SKM-1 (cell line): ENCODE data around the gene NT5DC1.
A peak's percentile ranks its signal among the peaks of the same experiment; 100 is the strongest.

Experiments
- DNase-seq: peaks from one replicate; lab custom pipeline; 2025; ENCODE audit not compliant: unreplicated experiment; lab: John Stamatoyannopoulos, UW

The NT5DC1 gene

DNA sequence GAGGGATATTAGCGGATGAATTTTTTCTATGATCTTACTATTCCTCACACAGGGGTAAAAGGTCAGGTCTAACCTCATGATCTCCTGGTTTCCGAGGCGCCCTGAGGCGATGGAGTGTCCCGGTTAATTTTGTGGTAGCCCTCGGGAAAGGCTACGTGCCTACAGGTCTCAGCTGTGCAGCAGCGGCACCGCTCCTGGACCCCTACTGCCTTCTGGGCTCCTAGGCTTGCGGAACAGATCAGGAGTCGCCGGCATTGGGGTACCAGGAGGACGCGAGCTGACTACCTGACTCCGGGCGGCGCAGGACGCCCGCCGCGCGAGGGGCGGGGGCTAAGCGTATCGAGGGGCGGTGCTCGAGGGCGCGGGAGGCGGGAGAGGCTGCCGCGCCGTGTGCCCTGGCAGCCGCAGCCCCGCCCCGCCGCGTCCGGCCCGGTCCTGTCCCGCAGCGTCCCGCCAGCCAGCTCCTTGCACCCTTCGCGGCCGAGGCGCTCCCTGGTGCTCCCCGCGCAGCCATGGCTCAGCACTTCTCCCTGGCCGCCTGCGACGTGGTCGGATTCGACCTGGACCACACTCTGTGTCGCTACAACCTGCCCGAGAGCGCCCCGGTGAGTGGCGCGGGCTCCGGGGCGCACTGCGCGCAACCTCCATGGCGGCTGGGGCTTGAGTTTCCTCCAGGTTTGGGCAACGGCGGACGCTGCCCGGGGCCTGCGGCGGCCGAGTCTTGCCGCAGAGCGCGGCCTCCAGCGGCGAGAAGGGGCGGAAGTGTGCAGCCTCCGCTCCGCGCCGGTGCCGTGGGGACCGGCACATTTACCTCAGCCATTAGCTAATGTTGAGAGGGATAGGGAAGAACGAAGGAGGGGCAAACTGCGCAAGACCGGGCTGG, at the start of gene NT5DC1:
TSS of gene NT5DC1 (plus strand) at position 435 of the 883 bp plus-strand sequence. CDS start at position 513, 78 bp downstream.
- peak; percentile 74 for DNase-seq

DNA sequence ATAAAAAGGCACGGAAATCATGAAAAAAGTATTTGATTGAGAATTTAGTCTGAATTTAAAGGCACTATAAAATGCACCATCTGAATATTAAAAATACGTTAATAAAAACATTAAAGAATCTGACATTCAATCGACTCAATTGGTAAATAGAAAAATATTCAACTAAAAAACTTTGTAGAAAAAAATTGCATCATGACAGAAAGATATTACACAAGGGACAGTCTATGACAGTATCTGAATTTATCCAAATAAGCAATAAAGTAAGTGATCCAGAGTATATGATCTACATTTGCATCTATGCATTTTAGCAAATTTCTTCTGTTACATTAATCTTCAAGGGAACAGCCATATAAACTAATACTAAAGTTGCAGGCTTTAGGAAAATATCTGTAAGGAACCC, 49.4 kb upstream of the NT5DC1 start:
- DNase-seq = no peak

DNA sequence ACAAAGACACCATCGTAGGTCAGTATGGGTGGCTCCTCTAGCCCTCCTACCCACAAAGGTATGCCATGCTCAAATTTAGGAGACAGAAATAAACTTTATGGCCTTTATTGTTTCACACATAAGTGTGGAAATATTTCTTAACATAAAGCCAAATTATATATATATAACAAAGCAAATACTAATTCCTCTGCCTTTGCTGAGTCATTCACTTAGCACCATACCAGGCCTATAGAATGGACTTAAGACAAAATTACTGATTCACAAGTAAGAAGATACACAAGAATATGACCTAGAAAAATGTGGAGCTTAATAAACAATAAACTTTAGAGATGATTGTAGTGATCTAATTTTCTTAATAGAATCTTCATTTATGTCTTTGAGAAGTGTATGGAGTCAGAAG, 45.1 kb upstream of the NT5DC1 start:
- no peak for DNase-seq

DNA sequence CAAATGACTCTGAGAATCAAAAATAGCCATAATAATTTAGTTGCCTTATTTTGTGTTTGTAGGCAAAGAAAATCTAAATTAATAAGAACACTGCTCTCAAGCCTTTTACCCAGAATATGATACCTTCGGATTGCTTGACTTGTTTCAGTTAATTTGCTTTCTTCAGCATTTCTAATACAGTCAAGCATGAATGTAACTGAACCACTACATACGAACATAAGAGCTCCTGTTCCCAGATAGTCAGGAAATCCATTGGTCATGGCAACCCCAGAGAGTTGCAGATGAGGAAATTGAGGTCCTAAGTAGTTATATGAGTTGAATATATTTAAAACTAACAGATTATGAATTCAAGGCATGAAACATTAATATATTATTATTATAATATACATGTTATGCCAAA, 42.9 kb upstream of the NT5DC1 start:
- no peak for DNase-seq

DNA sequence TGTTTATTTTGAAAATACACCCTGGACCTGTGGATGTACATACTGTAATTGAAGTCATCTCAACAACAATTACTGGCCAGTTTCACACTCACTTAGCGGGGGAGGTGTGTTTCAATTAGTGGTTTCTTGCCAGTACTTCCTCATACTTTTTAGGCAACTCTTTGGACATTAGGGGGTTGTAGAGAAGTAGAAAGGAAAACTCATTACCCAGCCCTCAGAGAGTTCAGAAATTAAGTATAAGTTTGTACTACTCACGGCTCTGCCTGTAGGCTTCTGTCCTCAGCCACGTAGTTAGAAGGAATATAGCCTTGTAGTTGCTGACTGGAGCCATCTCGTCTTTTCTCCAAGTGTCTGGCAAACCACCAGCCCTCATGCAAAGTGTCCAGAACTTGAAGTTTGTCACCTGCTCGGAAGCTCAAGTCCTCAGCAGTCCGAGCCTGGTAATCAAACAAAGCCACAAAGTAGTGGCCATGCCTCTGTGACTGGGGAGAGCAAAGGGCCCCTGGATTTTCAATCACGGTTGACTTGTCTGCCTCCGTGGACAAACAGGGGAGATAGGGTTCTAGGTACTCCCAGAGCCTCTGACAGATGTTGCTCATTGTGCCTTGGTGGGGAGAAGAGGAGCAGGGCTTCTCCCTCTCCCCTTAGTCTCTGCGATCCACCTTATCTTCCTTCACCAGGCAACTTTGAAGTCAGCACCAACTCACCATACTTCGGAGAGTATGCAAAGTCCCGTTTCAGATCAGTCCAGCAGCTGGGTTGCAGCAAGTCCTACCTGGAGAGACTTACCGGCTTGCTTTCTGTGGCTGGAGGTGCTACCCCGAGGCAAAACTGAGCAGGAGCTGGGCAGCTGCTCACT, 40.7 kb upstream of the NT5DC1 start:
- DNase-seq = peak; percentile 21

DNA sequence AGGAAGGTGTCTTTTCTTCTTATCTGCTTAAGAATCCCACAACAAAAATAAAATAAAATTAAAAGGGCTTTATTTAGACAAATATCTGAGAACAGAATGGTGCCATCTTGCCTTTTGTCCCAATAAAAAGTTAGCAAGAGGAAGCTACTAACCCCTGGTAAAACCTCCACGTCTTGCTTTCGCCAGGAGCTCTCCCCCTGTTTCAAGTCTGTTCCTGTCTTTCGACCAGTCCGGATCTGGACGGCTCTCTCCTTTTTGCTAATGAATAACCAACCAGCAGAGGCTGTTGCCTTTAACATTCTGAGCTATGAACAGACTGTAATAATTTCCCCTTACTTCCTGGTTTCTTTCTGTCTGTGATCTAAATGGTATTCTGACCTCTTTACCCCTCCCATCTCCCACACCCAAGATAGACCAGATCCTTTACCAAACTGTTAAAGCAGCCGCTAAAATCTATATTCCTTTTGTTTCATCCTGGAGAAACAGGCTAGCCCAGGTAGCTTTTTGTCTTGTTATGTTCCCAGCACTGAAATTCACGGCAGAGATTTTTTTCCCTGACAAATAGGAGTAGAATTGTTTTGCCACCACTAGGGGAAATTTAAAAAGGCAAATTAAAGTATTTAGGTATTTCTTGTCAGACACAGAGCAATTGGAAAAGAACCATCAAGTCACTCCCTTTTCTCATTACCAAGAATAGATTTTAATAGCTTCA, 39.9 kb upstream of the NT5DC1 start, which contains the start of gene FRK:
TSS of gene FRK (minus strand) at position 320 of the 712 bp plus-strand sequence. CDS start 580 bp downstream, outside the sequence.
- no peak for DNase-seq

DNA sequence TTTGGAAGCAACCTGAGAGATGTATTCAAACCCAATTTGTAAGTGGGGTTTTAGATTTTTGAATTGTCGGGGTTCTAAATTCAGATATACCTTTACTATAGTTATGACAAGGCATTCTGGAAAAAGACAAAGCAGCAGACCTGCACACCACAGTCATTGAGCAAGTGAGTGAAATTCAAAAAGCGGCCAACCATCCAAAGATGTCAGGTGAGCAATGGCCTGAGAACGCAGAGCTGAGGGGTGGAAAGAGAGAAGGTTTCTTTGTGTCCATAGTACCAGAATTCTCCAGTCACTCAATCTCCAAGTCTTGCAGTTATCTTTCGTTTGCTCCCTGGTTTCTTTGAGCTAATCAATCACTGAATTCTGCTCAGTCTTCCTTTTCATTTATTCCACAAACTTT, 38.2 kb upstream of the NT5DC1 start:
- no peak for DNase-seq

DNA sequence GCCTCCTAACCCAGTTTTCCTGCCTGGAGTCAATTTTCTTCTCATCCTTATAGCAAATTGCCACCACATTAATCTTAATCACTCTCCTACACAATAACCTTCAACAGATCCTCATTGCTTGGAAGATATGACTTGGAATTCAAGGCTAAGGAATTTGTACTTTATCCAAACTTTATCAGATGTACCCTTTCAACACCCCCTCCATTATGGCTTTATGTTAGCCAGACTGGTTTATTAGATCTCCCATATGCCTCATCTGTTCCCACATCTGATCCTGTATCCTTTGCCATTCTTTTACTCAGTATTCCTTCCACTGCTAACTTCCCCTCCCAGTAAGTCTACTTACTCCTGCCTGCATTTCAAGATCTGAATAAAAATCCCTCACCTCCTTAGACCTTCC, 36.0 kb upstream of the NT5DC1 start:
- DNase-seq = no peak

DNA sequence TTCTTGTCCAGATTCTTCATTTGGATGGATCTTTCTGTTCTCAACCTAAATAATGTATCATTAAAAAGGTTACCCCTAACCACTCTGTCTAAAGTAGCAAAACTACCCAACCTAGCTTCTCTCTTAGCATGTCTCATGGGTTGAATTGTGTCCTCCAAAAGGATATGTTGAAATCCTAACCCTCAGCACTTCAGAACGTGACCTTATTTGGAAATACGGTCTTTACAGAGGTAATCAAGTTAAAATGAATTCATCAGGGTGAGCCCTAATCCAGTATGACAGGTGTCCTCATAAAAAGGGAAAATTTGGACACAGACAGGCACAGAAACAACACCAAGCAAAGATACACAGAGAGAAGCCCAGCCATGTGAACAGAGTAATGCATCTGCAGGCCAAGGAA, 33.9 kb upstream of the NT5DC1 start:
- no peak for DNase-seq

DNA sequence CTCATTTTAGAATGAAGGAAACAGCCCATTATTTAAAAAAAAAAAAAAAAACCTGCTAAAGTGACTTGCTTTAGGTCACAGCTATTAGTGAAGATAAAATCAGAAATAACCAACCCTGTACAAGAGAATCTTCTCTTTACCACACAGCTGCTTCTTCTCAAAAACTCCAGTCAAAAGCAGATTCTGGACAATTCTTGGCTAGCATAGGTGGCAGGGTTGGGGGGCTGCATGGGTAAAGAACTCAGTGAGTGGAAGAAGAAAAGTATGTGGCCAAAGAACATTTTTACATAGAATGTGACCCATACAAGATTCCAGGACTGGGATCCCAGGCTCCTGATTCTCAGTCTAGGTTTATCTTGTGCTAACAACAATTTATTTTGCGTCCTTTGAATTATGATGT, 30.6 kb upstream of the NT5DC1 start:
- no peak for DNase-seq

DNA sequence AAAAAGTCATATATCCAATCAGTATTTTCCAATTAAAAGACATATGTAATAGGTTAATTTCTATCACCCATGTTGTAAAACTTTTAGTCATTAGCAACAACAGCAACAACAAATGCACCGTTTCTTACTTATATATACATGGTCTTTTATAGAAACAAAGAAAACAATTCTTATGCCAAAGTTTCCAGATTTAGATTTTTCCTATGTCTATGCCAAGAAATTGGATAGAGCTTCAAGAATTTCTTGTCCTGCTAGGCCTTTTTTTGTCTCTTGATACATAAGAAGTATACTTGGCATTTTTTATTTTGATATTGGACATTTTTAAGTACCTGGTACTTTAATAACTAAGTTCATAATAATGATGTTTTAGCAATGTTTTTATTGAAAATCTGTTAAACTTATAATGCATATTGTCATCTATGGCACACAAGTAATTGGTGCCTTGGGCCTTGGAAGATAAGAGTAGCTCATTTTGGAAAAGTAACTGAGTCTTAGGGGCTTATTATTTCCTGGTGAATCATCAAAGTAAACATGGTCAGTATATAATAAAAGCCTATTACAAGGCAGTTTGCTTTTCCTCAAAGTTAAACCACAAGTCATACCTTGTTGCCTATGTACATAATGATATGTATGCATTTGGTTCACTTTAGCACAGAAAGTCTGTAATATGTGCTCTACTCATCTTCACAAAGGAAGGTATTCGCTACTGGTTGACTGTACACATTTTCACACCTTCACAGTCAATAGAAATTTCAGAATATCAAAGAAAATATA, 29.9 kb upstream of the NT5DC1 start:
- DNase-seq = no peak

DNA sequence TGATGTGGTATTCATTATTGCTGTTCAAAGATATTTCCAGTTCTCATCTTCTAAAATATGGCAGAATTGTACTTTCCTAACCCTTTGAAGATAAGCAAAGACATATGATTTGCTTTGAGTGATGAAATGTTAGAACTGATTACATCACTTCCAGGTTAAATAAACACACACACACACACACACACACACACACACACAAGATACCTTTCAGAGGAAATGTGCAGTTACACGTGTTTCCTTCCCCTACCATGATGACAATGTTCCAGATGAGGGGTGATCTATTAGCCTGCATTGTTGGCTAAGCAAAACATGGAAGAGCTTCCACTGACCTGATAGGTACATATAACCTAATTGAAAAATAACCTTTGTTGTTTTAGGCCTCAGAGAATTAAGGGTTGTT, 28.3 kb upstream of the NT5DC1 start:
- DNase-seq = no peak

DNA sequence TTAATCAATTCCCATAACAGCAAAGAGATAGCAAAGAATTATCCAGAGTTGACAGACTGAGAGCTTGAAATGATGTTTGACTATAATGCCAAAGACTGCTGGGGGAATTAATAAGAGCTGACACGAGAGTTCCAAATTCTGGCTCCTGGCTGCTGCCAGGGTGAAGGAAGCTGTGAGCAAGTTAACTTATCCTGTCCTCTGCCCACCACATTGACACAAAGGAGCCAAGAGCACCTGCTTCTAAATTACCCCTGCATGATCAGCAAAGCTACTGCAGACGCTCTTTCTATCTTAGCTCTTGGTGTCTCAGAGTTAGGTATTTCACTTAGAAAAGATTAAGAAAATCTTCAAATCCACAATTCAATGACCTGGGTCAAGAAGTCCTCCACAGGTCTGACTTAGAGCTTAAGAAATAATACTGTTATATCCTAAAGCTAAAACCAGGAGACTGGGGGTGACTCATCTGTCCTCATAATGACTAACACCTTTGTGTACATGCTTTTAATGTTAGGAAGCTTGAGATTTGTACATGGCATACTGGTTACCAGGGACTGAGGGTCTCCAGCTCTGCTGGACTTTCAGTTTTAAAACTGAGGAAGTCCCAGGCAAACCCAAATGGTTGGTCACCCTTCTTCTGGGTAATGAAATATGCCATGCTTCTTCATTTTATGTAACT, 26.8 kb upstream of the NT5DC1 start:
- DNase-seq = no peak

DNA sequence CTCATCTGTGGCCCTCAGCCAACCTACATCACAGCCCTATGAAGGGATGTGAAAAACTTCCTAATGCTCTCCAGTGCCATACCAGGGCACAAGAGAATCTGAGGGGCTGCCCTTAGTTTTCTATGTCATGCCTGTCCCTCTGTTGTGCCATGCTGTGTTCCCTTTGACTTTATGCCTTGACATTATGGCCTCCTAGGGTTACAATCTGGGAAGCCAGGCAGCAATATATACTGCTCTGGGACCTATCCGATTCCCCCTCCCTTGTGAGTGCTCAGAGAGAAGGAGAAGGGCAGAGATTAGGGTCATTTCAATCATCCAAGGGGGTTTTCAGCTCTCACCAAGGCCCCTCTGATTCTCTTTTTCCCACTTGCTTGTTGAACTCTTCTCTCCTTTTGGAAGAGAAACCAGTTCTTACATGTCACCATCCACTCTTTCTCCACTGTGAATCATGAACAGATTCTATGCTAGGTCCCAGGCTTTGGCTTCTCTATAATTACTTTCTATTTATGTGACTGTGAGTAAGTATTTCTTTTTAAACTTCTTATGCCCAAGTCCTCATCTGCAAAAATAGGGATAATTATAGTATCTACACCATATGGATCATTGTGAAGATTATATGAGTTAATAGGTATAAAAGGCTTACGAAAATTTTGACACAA, 25.8 kb upstream of the NT5DC1 start:
- DNase-seq = no peak

DNA sequence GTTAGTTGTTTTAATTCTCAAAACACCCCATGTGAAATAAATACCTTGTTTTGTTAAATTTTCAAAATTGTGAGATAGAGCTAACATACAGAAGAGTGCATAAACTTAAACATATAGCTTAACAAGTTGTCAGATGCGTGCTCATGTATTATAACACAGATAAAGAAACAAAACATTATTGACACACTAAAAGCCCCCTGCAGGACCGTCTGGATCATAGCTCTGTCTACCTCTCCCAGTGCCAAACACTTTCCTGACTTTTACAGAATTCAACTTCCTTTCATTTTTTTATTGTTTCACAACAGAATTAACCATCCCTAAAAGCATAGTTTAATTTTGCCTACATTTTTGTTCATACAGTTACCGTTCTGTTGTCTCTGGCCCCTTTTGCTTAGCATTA, 22.1 kb upstream of the NT5DC1 start:
- no peak for DNase-seq

DNA sequence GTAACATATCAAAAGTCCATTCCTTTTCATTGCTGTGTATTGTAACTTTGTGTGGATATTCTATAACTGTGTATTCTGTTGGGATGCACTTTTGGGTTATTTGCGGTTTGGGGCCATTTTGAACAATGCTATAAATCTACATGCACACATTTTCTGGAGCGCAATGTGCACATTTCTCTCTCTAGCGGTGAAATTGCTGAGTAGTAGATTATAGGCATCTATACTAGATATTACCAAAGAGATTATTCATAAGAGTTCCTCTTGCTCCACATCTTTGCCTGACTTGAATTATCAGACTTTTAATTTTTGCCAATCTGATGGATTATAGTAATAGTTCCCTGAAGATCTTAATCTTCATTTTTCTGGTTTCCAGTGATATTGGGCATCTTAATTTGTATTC, 21.7 kb upstream of the NT5DC1 start:
- DNase-seq = no peak

DNA sequence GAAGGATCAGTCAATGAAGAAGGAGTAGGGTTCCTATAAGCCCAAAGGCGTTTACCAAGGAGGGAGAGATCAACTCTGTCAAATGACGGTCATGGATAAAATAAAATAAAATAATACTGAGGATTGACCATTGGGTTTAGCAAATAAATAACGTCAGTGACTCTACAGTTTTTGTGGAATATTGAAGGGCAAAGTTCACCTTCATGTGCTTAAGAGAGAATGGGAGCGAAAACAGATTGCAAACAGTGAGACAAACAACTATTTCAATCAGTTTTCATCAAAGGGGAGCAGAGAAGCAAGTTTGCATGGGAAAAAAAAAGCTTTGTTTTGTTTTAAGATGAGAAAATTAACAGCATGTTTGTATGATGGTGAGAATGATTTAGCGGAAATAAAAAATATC, 17.6 kb upstream of the NT5DC1 start:
- DNase-seq = no peak

DNA sequence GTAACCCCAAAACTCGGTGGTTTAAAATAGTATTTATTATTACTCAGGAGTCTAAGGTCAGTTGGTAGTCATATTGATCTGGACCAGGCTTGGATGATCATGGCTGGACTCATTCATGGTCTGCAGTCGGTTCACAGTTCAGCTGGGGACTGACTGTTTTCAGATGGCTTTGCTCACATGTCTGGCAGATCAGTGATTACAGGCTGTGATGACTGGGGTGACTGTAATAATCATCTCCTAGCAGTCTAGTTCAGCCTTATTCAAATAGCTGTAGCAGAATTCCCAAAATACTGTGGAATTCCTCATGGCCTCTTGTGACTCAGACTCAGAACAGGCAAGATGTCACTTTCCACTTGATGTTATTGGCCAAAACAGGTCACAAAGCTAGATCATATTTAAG, 16.4 kb upstream of the NT5DC1 start:
- no peak for DNase-seq

DNA sequence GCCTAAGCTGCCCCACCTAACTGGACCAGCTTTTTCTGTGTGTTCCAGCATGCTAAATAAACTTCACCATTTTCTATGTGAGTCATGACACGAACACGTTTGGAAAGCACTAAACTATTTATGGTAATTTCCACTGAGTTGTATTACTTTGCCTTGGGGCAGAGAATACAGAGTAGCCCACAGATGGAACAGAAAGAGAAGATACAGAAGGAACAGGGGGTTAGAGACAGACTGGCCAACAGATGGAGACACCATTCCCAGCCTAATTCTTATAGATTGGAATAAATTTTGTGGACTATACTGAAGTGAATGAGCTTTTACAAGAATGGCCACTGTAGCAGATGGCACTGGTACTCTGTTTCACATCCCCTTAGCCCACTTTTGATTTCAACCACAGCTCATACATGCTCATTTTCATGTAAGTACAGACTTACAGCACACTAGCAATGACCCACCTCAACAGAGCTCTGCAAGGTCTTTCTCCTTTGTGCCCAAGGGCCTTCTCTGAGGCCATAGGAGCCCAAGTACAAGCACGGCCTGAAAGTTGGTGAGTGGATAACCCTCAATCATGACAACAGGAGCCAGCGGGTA, 13.1 kb upstream of the NT5DC1 start:
- no peak for DNase-seq
